ENCODE measurements around the gene PRX.

DNA sequence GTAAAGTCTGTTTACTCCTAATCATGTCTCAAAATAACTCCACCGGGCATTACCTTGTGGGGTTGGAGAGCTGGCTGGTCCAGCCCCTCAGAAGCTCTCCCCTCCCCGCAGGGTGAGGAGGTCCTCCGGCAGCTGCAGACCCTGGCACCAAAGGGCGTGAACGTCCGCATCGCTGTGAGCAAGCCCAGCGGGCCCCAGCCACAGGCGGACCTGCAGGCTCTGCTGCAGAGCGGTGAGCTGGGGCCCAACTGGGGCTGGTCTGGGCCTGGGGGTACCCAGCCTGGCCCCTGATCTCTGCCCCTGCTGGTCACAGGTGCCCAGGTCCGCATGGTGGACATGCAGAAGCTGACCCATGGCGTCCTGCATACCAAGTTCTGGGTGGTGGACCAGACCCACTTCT, 43.4 kb downstream of the PRX start:
- TF ChIP-seq, protein P1, sequence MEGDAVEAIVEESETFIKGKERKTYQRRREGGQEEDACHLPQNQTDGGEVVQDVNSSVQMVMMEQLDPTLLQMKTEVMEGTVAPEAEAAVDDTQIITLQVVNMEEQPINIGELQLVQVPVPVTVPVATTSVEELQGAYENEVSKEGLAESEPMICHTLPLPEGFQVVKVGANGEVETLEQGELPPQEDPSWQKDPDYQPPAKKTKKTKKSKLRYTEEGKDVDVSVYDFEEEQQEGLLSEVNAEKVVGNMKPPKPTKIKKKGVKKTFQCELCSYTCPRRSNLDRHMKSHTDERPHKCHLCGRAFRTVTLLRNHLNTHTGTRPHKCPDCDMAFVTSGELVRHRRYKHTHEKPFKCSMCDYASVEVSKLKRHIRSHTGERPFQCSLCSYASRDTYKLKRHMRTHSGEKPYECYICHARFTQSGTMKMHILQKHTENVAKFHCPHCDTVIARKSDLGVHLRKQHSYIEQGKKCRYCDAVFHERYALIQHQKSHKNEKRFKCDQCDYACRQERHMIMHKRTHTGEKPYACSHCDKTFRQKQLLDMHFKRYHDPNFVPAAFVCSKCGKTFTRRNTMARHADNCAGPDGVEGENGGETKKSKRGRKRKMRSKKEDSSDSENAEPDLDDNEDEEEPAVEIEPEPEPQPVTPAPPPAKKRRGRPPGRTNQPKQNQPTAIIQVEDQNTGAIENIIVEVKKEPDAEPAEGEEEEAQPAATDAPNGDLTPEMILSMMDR (IDR thresholded peaks at IDR 0.05; ENCODE audit: borderline replicate concordance, extremely low read depth, low read length, poor library complexity, severe bottlenecking): no peak
- no peak for TF ChIP-seq EZH2 (IDR thresholded peaks at IDR 0.05; ENCODE audit: borderline replicate concordance, low read depth, low read length, severe bottlenecking)
